Breast epithelium (tissue), 4 donors: ENCODE data around the gene PALLD. TPM values are rescaled to one million over a fixed set of nuclear protein-coding genes. Genes with fewer than 3 reads are reported as not detected.

Source experiments
- DNase-seq, 2 donors: peaks; one replicate each; pipeline ENCODE4 v3.0.0-alpha.2; 2019; ENCODE audit warnings: low spot score in 2 of 2
- H3K27ac ChIP-seq, 2 donors: fragments of 200-600 bp; sonication (generic) in 1 of 2; one replicate each; pipeline ENCODE4 v1.5.1; 2016 to 2019; ENCODE audit warnings: mild to moderate bottlenecking in 1 of 2
- H3K27me3 ChIP-seq, 2 donors: fragments of 200-600 bp; sonication (generic) in 1 of 2; one replicate each; pipeline versions ENCODE4 v1.5.1 to v1.6.0; 2017 to 2019; ENCODE audit warnings: control low read depth in 1 of 2, mild to moderate bottlenecking in 1 of 2
- H3K36me3 ChIP-seq: fragments of 200-600 bp; one replicate; pipeline ENCODE4 v1.5.1; 2019
- H3K4me1 ChIP-seq, 2 donors: fragments of 200-600 bp; sonication (generic); one replicate each; pipeline ENCODE4 v1.5.1; 2016 to 2019; ENCODE audit warnings: control low read depth in 1 of 2
- H3K4me3 ChIP-seq, 3 donors: fragments of 200-600 bp; sonication (generic); 1 replicate in 2 of 3; 2 replicates in 1 of 3; pipeline ENCODE4 v1.5.1; 2016 to 2019; ENCODE audit warnings: mild to moderate bottlenecking in 3 of 3, moderate library complexity in 2 of 3
- H3K9me3 ChIP-seq, 2 donors: fragments of 200-600 bp; sonication (generic) in 1 of 2; one replicate each; pipeline ENCODE4 v1.5.1; 2016 to 2019; ENCODE audit warnings: control low read depth in 1 of 2
- CTCF ChIP-seq, 3 donors: fragments of 450-650 bp; IDR thresholded peaks; one replicate each; pipeline ENCODE4 v1.5.1; 2016 to 2017; ENCODE audit warnings: antibody characterized with exemption in 3 of 3, mild to moderate bottlenecking in 3 of 3, moderate library complexity in 3 of 3
- POLR2A ChIP-seq: fragments of 450-650 bp; IDR thresholded peaks from one replicate; pipeline ENCODE4 v1.6.1; 2016; ENCODE audit warnings: antibody characterized with exemption, mild to moderate bottlenecking, moderate library complexity
- POLR2AphosphoS5 ChIP-seq, 3 donors: sonication (generic); formaldehyde crosslinking; IDR thresholded peaks; one replicate each; pipeline ENCODE4 v1.6.1; 2017; ENCODE audit warnings: antibody characterized with exemption in 3 of 3
- intact Hi-C: fragments of 100-400 bp; cut with DNase I; formaldehyde crosslinking; loops from one replicate; pipeline ENCODE4 v1.15.1; 2023; ENCODE audit warnings: low total_unique reads
- total RNA-seq, 3 donors: library from RNA; depleted of rRNA; stranded (reverse); fragments of >200 nt; gene quantifications; one replicate each; pipeline ENCODE4 v1.1.0, GENCODE V29; 2016

Gene PALLD
- total RNA-seq, 3 donors from 2014 or later = 96.0 to 186 (median 174) TPM

DNA sequence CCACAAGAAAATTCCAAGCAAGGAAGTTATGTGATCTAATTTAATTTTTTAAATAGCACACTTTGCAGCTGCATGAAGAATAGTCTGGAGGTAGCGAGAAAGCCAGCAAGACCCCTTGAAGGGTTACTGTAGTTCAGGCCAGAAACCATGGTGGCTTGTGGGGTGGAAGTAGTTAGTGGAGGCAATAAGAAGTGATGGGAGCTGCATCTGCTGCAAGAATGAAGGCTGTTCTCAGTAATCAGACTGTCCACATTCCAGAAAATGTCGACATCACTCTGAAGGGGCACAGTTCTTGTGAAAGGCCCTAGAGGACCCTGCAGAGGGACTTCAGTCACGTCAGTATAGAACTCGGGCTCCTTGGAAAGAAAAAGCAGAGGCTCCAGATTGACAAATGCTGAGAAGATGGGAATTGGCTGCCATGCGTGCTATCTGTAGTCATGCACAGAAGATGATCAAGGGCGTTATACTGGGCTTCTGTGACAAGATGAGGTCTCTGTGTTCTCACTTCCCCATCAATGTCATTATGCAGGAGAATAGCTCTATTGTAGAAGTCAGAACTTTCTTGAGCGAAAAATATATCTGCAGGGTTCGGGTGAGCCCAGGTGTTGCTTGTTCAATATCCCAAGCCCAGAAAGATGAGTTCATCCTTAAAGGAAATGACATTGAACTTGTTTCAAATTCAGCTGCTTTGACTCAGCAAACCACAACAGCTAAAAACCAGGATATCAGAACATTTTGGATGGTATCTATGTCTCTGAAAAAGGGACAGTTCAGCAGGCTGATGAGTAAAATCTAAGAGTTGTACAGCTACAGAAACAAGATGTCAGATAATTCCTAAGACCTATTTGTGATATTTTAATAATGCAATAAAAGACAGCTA is 259.0 kb downstream of the PALLD start:
- DNase-seq = no peak

GRCh38 chr4:168757500-168757899 is 260.6 kb downstream of the PALLD start:
- intact Hi-C loops = no loop called here
- no peaks in the 10 kb centered on the region for H3K9me3 ChIP-seq
- no peak overlapping the region for H3K4me3 ChIP-seq
- TF ChIP-seq CTCF (IDR thresholded peaks at IDR 0.05) (no peak), POLR2A (no peak), POLR2AphosphoS5 (IDR thresholded peaks at IDR 0.05) (no peak)
- H3K4me1 ChIP-seq = no peaks in the 10 kb centered on the region
- no peaks in the 10 kb centered on the region for H3K27me3 ChIP-seq
- no peak overlapping the region for H3K27ac ChIP-seq
- no peaks in the 10 kb centered on the region for H3K36me3 ChIP-seq
- DNase-seq = no peak

More for the DNA sequence above, 259.0 kb downstream of the PALLD start:
- TF ChIP-seq POLR2A = no peak
- no peak for TF ChIP-seq POLR2AphosphoS5 (IDR thresholded peaks at IDR 0.05)
- no peak for TF ChIP-seq CTCF (IDR thresholded peaks at IDR 0.05)
- no peak overlapping the region for H3K27ac ChIP-seq
- intact Hi-C loops = no loop called here
- no peaks in the 10 kb centered on the region for H3K4me1 ChIP-seq
- H3K36me3 ChIP-seq = no peaks in the 10 kb centered on the region
- H3K4me3 ChIP-seq = no peak overlapping the region
- no peaks in the 10 kb centered on the region for H3K27me3 ChIP-seq
- H3K9me3 ChIP-seq = no peaks in the 10 kb centered on the region

DNA sequence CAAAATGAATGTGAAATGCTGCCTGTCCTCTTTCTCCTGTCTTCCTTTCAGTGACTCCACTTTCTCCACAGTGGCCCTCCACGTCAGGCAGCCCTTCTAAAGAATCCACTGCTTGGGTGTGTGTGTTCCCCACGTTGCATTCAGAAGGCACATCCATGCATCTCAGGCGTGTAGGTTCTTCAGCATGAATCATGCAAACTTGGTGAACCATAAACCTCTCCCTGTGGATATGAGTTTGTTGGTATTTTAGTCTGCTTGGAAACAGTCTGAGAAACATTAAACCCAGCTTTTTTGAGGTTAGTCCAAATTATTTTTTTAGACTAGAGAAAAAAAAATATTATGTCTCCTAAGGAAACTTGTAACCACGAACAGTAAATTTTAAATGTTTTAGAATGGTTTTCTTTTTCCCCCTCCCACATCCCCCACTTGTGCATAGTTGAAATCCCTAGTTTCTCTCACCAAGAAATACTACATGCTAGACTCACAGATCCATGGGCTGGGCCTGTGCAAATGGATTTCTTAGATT is 261.6 kb downstream of the PALLD start:
- no peak for TF ChIP-seq CTCF (IDR thresholded peaks at IDR 0.05)
- TF ChIP-seq POLR2A = no peak
- no peak for TF ChIP-seq POLR2AphosphoS5 (IDR thresholded peaks at IDR 0.05)
- no peaks in the 10 kb centered on the region for H3K4me1 ChIP-seq
- DNase-seq = no peak
- H3K27me3 ChIP-seq = no peaks in the 10 kb centered on the region
- intact Hi-C loops = no loop called here
- H3K4me3 ChIP-seq = no peak overlapping the region
- no peaks in the 10 kb centered on the region for H3K9me3 ChIP-seq
- H3K27ac ChIP-seq = peak overlapping the region in 1 of 2 donors; percentile 34
- no peaks in the 10 kb centered on the region for H3K36me3 ChIP-seq

DNA sequence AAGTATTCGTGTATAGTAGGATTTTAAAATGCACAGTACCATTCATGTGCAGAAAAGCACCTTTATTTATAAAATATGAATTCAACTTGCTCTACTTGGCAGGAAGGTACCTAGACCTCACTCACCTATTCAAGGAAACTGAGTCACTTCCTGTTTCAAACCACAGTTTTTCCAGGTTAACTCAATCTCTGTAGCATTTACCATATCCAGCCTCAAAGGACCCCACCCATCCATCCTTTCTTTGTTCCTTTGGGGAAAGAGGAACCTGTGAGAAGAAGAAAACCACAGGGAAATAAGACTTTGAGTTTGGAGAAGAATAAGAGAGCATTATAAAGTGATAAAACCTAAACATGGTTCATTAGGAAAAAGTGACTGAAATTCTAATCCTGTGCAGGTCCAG is 262.5 kb downstream of the PALLD start:
- Histone ChIP-seq H3K4me3 (no peak overlapping the region), H3K36me3 (no peaks in the 10 kb centered on the region), H3K4me1 (no peaks in the 10 kb centered on the region), H3K27ac (no peak overlapping the region), H3K27me3 (no peaks in the 10 kb centered on the region), H3K9me3 (no peaks in the 10 kb centered on the region)
- intact Hi-C loops = no loop called here
- no peak for TF ChIP-seq POLR2A
- TF ChIP-seq POLR2AphosphoS5 (IDR thresholded peaks at IDR 0.05) = no peak
- no peak for TF ChIP-seq CTCF (IDR thresholded peaks at IDR 0.05)
- DNase-seq = no peak

DNA sequence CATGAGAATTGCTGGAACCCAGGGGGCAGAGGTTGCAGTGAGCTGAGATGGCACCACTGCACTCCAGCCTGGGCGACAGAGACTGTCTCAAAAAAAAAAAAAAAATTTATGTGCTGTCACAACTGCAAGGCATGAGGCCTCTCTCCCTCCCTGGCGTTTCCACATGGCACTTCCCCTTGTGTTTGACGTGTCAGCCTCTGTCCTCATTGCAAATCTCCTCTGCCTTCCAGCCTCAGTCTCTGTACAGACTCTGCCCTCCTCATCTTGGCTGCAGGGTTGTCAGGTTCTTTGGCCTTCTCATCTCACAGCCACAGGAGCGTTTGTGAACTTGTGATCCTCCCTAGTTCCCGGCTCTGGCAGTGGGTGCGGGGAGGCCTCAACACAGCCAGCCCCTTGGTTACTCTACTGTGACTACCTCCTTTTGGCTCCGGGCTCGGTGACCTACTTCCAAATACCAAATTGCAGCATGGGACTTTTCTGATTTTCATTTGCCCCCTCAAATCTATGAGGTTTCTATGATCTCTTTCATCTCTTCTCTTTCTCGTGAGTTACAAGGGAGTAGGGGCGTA is 263.2 kb downstream of the PALLD start:
- Histone ChIP-seq H3K4me3 (no peak overlapping the region), H3K4me1 (no peaks in the 10 kb centered on the region), H3K36me3 (no peaks in the 10 kb centered on the region), H3K27ac (no peak overlapping the region), H3K27me3 (no peaks in the 10 kb centered on the region), H3K9me3 (no peaks in the 10 kb centered on the region)
- no peak for DNase-seq
- no peak for TF ChIP-seq CTCF (IDR thresholded peaks at IDR 0.05)
- no peak for TF ChIP-seq POLR2AphosphoS5 (IDR thresholded peaks at IDR 0.05)
- TF ChIP-seq POLR2A = no peak
- intact Hi-C loops = no loop called here
